Activated CD4-positive, alpha-beta T cell treated with anti-CD3 and anti-CD28 coated beads, Interleukin-2, amount 50 U/mL, for 1 hour (primary cell): ENCODE data around the gene TMEM87B.
"Not testable (repeated sequence)": the region's sequence is repeated elsewhere in the genome, so short reads cannot be mapped to it uniquely, and the experiment has no call there.

Source experiments
- DNase-seq: peaks from one replicate; pipeline ENCODE4 v3.0.0-alpha.2; 2020

Gene TMEM87B

GRCh38 chr2:112134120-112134519 lies 79.1 kb downstream of the TMEM87B start:
- DNase-seq: no peak

GRCh38 chr2:112136096-112136495 lies 81.0 kb downstream of the TMEM87B start:
- DNase-seq: no peak

- DNase-seq: no peak
Measured at GRCh38 chr2:112137516-112138158, 82.6 kb downstream of the TMEM87B start.

GRCh38 chr2:112138159-112139032 lies 83.3 kb downstream of the TMEM87B start, which contains the start of gene FBLN7:
TSS of gene FBLN7 (plus strand) at chr2:112138385. CDS start at chr2:112138656, 271 bp downstream.
- no peak for DNase-seq

GRCh38 chr2:112139033-112139614 lies 84.1 kb downstream of the TMEM87B start:
- DNase-seq: not testable (repeated sequence)

- not testable (repeated sequence) for DNase-seq
Measured at GRCh38 chr2:112139661-112140204, 84.7 kb downstream of the TMEM87B start.

GRCh38 chr2:112140205-112140802 lies 85.2 kb downstream of the TMEM87B start:
- no peak for DNase-seq

- DNase-seq: no peak
Measured at GRCh38 chr2:112140899-112141625, 86.0 kb downstream of the TMEM87B start.

- no peak for DNase-seq
Measured at GRCh38 chr2:112141626-112142007, 86.5 kb downstream of the TMEM87B start.

GRCh38 chr2:112142525-112143078 lies 87.5 kb downstream of the TMEM87B start:
- no peak for DNase-seq

GRCh38 chr2:112143150-112143549 lies 88.1 kb downstream of the TMEM87B start:
- DNase-seq: no peak

- no peak for DNase-seq
Measured at GRCh38 chr2:112144966-112145365, 89.9 kb downstream of the TMEM87B start.

GRCh38 chr2:112147382-112148168 lies 92.5 kb downstream of the TMEM87B start:
- DNase-seq: no peak

- DNase-seq: no peak
Measured at GRCh38 chr2:112148477-112148876, 93.4 kb downstream of the TMEM87B start.

GRCh38 chr2:112149194-112149593 lies 94.1 kb downstream of the TMEM87B start:
- no peak for DNase-seq

GRCh38 chr2:112149866-112150435 lies 94.9 kb downstream of the TMEM87B start:
- DNase-seq: no peak

GRCh38 chr2:112150447-112150846 lies 95.4 kb downstream of the TMEM87B start:
- no peak for DNase-seq

GRCh38 chr2:112150851-112151250 lies 95.8 kb downstream of the TMEM87B start:
- no peak for DNase-seq

- DNase-seq: no peak
Measured at GRCh38 chr2:112151271-112151670, 96.2 kb downstream of the TMEM87B start.

- DNase-seq: no peak
Measured at GRCh38 chr2:112151701-112152440, 96.8 kb downstream of the TMEM87B start.
